ENCODE measurements around the gene KLHL1.
"Not testable (repeated sequence)": the region's sequence is repeated elsewhere in the genome, so short reads cannot be mapped to it uniquely, and the experiment has no call there.

The KLHL1 gene

DNA sequence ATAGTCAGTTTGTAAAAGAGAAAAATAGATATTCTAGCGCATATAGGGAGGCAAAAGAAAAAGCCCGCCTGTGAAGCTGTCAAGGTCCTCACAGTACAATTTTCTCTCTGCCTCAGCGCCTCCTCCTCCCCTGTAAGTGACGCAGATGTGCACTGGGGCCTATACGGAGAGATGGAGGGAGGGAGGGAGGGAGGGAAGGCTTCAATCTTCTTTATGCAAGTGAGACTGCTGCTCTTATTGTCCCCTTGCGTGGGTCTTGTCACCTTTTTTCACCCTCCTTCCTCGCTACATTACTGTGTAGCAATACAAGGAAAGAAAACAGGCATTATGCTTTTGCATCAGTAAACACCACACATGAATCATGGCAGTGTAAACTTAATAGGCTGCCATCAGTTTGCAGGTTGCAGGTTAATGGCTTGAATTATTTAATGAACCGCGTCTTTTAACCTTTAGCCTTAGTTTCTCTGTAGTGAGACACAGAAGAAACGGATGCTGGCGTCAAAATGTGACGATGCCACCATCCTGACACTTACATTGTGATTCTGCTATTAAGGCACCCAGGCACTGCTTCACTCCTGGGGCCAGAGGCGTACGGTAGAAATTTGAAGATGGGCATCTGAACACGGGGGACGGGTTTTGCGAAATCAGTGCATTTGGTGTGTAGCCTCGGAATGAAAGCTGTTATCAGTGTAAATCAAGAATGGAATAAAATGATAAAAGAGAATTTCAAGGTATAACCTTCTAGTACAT is at the start of gene KLHL1:
TSS of gene KLHL1 (minus strand) at position 97 of the 750 bp plus-strand sequence. CDS start 753 bp downstream, outside the sequence.
- DNase-seq (ENCODE audit: low read depth in 1 of 2, low spot score in 1 of 2) = no peak

DNA sequence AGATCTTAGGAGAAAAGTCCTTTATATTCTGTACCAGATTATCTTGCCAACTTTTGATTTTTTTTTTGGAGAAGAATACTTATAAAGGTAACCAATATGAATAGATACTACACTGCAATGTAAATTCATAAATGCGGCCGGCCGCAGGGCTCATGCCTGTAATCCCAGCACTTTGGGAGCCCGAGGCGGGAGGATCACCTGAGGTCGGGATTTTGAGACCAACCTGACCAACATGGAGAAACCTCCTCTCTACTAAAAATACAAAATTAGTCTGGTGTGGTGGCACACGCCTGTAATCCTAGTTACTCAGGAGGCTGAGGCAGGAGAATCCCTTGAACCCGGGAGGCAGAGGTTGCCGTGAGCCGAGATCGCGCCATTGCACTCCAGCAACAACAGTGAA is 34.4 kb upstream of the KLHL1 start:
- not testable (repeated sequence) for DNase-seq (ENCODE audit: low read depth in 1 of 2, low spot score in 1 of 2)

- no peak for DNase-seq (ENCODE audit: low read depth in 1 of 2, low spot score in 1 of 2)
Measured at GRCh38 chr13:70128098-70128497, 19.8 kb upstream of the KLHL1 start.

GRCh38 chr13:70125693-70126092 is 17.4 kb upstream of the KLHL1 start:
- no peak for DNase-seq (ENCODE audit: low read depth in 1 of 2, low spot score in 1 of 2)

DNA sequence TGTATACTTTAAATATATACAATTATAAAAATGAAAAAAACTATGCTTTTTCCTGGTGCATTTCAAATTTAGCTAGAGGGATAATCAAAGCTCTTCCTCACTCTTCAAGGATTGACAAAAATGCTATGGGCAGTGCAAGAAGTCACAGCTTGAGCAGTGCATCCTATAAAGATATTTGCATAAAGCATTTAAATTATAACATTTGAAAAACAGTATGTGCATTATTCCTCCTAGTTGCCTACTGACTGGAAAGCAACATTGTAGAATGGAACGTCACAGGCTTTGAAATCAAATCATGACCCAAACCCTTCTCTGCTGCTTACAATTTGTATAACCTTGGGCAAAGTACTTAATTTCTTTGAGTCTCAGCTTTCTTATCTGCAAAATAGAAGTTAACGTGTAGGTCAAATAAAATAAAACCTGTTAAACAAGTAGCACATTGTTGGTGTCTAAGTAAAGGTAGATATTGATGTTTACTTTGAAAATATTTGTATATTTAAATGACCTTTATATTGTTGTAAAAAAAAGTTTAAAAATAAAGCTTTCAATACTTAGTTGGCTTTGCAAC is 9.2 kb upstream of the KLHL1 start:
- DNase-seq (ENCODE audit: low read depth in 1 of 2, low spot score in 1 of 2) = no peak

GRCh38 chr13:70107498-70108281 is 562 bp downstream of the KLHL1 start, which contains the start of gene ATXN8OS:
Gene ATXN8OS (plus strand): TSS chr13:70107826.
- no peak for DNase-seq (ENCODE audit: low read depth in 1 of 2, low spot score in 1 of 2)

GRCh38 chr13:70107125-70107497 is 1.1 kb downstream of the KLHL1 start:
- DNase-seq (ENCODE audit: low read depth in 1 of 2, low spot score in 1 of 2) = no peak

DNA sequence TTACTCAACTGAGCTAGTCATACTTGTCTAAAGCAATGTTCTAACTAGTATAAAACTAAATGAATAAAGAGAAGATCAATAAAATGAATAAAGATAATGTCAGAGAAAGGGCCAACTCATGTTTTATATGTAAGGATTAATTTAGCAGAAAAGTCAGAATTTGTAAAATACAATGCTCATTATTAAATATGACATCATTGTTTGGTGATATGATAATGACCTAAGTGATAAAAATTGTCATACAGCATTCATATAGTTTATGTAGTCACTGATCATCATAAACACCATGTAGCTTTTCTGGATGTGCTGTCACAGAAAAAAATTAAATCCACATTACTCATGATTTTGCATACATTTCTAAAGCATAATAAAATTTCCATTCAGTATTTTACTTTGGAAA is 3.8 kb downstream of the KLHL1 start:
- DNase-seq (ENCODE audit: low read depth in 1 of 2, low spot score in 1 of 2) = no peak

GRCh38 chr13:70098669-70099068 is 9.6 kb downstream of the KLHL1 start:
- DNase-seq (ENCODE audit: low read depth in 1 of 2, low spot score in 1 of 2) = no peak

- no peak for DNase-seq (ENCODE audit: low read depth in 1 of 2, low spot score in 1 of 2)
Measured at GRCh38 chr13:70090036-70090723, 18.1 kb downstream of the KLHL1 start.

GRCh38 chr13:70088926-70089325 is 19.3 kb downstream of the KLHL1 start:
- no peak for DNase-seq (ENCODE audit: low read depth in 1 of 2, low spot score in 1 of 2)

DNA sequence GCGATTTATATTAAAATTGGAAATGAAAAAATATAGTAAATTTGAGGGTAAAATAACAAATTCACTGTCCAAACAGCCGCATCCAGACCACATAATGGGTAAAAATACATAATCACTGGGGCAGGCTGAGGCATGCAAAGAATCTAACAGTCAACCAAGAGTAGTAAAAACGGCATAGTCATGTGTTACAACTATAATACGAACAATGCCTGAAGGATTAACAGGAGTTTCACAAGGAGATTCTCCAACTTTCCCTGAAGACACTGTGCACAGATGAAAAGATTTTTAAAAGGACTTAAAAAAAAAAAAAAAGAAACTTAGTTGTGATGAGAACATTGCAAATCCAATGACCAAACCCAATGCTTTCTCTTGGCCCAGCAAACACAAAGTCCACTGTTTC is 21.0 kb downstream of the KLHL1 start:
- no peak for DNase-seq (ENCODE audit: low read depth in 1 of 2, low spot score in 1 of 2)

DNA sequence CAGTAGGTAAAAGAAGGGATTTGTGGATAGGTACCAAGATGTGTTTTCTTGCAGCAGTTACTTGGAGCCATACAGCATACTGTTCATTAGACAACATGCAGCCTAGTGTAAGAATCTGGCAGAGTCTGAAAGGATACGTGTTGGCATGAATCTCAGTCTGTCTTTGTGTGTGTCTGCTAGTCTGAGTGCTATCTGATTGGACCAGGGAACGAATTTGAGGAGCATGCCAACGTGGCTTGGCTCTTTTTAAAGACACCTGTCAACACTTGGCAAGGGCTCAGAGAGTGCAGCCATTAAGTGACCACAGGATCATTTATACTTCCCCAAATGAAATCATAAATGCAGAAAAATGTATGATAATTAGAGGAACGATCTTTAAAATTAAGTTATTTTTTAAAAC is 28.2 kb downstream of the KLHL1 start:
- no peak for DNase-seq (ENCODE audit: low read depth in 1 of 2, low spot score in 1 of 2)

DNA sequence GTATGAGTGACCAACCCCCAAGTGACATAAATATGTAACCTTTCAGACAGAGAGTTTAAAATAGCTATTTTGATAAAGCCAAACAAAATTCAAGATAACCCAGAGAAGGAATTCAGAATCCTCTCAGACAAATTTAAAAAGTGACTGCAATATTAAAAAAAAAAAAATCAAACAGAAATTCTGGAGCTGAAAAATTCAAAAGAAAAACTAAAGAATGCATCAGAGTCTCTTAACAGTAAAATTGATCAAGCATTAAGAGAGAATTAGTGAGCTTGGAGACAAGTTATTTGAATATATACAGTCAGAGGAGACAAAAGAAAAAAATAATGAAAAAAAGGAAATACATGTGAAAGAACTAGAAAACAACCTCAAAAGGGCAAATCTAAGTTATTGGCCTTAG is 53.7 kb downstream of the KLHL1 start:
- no peak for DNase-seq (ENCODE audit: low read depth in 1 of 2, low spot score in 1 of 2)

DNA sequence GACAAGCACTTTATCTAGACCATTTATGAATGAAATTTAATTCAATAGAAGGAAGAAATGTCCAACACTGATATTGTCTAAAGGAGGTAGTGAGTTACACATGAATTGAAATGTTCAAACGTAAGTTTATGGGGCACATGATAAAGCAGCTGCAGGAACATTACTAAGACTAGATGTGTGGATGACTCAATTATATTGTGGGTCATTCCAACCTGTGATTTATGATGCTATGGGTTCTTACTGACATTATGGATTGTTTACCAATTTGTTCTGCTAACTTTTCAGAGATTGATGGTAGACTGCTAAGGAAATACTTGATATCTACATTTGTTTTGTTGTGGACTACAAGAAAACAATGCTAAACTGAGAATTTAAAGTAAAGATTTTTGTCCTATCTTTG is 56.7 kb downstream of the KLHL1 start:
- DNase-seq (ENCODE audit: low read depth in 1 of 2, low spot score in 1 of 2) = no peak

DNA sequence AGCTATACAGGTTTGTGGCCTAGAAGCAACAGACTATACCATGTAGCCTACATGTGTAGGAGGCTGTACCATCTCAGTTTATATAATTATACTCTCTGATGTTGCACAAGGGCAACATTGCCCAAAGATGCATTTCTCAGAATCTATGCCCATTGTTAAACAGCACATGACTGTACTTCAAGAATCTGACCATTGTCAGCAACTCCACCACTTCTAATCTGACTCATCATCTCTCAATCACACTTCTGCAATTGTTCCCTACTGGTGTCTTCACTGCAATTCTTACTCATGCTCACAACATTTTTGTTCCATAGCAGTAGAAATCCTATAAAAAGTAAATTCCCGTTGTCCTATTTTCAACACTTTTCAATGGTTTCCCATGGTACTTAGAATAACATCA is 64.6 kb downstream of the KLHL1 start:
- no peak for DNase-seq (ENCODE audit: low read depth in 1 of 2, low spot score in 1 of 2)

DNA sequence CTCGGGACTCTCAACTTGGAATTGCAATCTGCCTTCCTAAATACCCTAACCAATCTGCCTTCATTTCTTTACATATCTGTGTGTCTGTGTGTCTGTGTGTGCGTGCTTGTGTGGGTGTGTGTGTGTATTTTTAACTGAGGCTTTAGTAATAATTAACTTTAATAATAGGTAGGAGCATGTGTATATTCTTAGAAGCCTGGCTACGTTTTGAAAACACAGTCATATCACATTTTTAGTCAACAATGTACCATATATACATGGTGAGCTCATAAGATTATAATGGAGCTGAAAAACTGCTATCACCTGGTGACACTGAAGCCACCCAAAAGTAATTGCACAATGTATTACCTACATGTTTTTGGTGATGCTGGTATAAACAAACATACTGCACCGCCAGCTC is 66.1 kb downstream of the KLHL1 start:
- no peak for DNase-seq (ENCODE audit: low read depth in 1 of 2, low spot score in 1 of 2)

DNA sequence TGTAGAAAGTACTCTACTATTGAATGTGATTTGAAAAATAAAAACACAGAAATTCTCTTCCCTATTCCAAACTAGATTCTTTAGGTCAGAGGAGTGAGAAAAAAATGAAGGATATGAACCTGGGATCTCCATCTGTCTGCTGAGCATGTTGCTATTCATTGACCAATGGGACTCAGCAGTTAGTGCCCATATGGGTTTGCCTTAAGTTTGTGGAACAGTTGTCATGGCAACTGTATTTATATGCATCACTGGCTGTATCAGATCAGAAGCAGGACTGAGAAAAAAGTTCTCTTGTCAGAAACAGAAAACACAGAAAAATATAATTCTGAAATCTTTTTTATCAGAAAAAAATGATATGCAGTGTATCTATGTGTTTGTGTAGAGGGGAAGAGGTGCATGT is 74.0 kb downstream of the KLHL1 start:
- no peak for DNase-seq (ENCODE audit: low read depth in 1 of 2, low spot score in 1 of 2)

- no peak for DNase-seq (ENCODE audit: low read depth in 1 of 2, low spot score in 1 of 2)
Measured at GRCh38 chr13:70027551-70027950, 80.7 kb downstream of the KLHL1 start.

GRCh38 chr13:70023516-70023915 is 84.7 kb downstream of the KLHL1 start:
- DNase-seq (ENCODE audit: low read depth in 1 of 2, low spot score in 1 of 2) = no peak

GRCh38 chr13:70022646-70023045 is 85.6 kb downstream of the KLHL1 start:
- no peak for DNase-seq (ENCODE audit: low read depth in 1 of 2, low spot score in 1 of 2)

- no peak for DNase-seq (ENCODE audit: low read depth in 1 of 2, low spot score in 1 of 2)
Measured at GRCh38 chr13:70016116-70016515, 92.1 kb downstream of the KLHL1 start.

Measured in activated CD4-positive, alpha-beta T cell treated with anti-CD3 and anti-CD28 coated beads, Interleukin-2, amount 50 U/mL, for 24 hours (primary cell).